Heart left ventricle (tissue), 16 donors: ENCODE results near the gene C2orf49. TPM values are rescaled to one million over a fixed set of nuclear protein-coding genes. Genes with fewer than 3 reads are reported as not detected.

ENCODE experiments used
- ATAC-seq, 4 donors: fragments of 200-7000 bp; cut with Tn5 transposase; one replicate each; pipeline ENCODE4 v1.9.1; 2020 to 2022; ENCODE audit warnings: moderate library complexity in 4 of 4, mild to moderate bottlenecking in 3 of 4, moderate number of reproducible peaks in 1 of 4
- DNase-seq, 5 donors: peaks; one replicate each; pipeline ENCODE4 v3.0.0-alpha.2; 2020
- H3K27ac ChIP-seq, 12 donors: fragments of 200-600 bp; sonication (generic) in 4 of 12; one replicate each; pipeline versions ENCODE4 v1.5.0 to v1.8.0; 2016 to 2022; ENCODE audit warnings: mild to moderate bottlenecking in 2 of 12
- H3K27me3 ChIP-seq, 9 donors: fragments of 200-600 bp; sonication (generic) in 2 of 9; one replicate each; pipeline versions ENCODE4 v1.5.1 to v1.8.0; 2016 to 2022; ENCODE audit warnings: mild to moderate bottlenecking in 3 of 9
- H3K36me3 ChIP-seq, 9 donors: fragments of 200-600 bp; sonication (generic) in 2 of 9; one replicate each; pipeline versions ENCODE4 v1.5.0 to v1.8.0; 2018 to 2022; ENCODE audit warnings: mild to moderate bottlenecking in 2 of 9
- H3K4me1 ChIP-seq, 12 donors: fragments of 200-600 bp; sonication (generic) in 4 of 12; one replicate each; pipeline versions ENCODE4 v1.5.0 to v1.8.0; 2016 to 2022; ENCODE audit warnings: mild to moderate bottlenecking in 3 of 12
- H3K4me3 ChIP-seq, 12 donors: fragments of 200-600 bp; sonication (generic) in 4 of 12; one replicate each; pipeline versions ENCODE4 v1.5.0 to v1.8.0; 2017 to 2022; ENCODE audit warnings: mild to moderate bottlenecking in 9 of 12, moderate library complexity in 4 of 12
- H3K9me3 ChIP-seq, 12 donors: fragments of 200-600 bp; sonication (generic) in 4 of 12; one replicate each; pipeline versions ENCODE4 v1.5.0 to v1.8.0; 2016 to 2022; ENCODE audit warnings: mild to moderate bottlenecking in 1 of 12
- CTCF ChIP-seq, 12 donors: fragments of 200-600 bp; sonication (generic) in 4 of 12; IDR thresholded peaks; one replicate each; pipeline versions ENCODE4 v1.5.0 to v1.8.0; 2018 to 2022; ENCODE audit warnings: antibody characterized with exemption in 12 of 12, mild to moderate bottlenecking in 5 of 12
- POLR2A ChIP-seq, 2 donors: fragments of 450-650 bp; IDR thresholded peaks; one replicate each; pipeline ENCODE4 v1.6.1; 2017; ENCODE audit warnings: antibody characterized with exemption in 2 of 2, mild to moderate bottlenecking in 2 of 2, moderate library complexity in 2 of 2
- WGBS, 4 donors: extraction: QIAGEN DNeasy Blood & Tissue Kit in 2 of 4; methylation state at CpG; one replicate each; pipeline versions ENCODE4 v1.1.5 to v1.1.7; 2013 to 2018; 5-methylcytosine and 5-hydroxymethylcytosine counted together
- intact Hi-C, 10 donors: fragments of 100-400 bp; cut with DNase I; formaldehyde crosslinking; loops; one replicate each; pipeline versions ENCODE4 v1.11.1 to v1.14.2; 2022
- polyA plus RNA-seq, 2 donors: library from polyadenylated mRNA; stranded (reverse); fragments of 200-250 nt; gene quantifications; one replicate each; pipeline ENCODE4 v1.2.3, GENCODE V29; 2013
- total RNA-seq, 9 donors: library from RNA; depleted of rRNA in 2 of 9; stranded (reverse); fragments of >200 nt in 2 of 9; fragmentation: NEBNext Ultra II Directional in 3 of 9; extraction: Animal tissue kit (Norgen Biotek cat#: 25700) in 3 of 9; gene quantifications; one replicate each; pipeline versions ENCODE4 v1.1.0 to v1.2.4, GENCODE V29; 2016 to 2023
- donor health status: ischemic (EF 13 %, LVEDD 7.1; RV severe dilation, severe dysfunction).
- donor health status: healthy with polysubstance abuse.
- donor health status: DM: no; HTN: yes; CAD: no.
- donor health status: DM: no; HTN: no; CAD: no.
- donor health status: ischemic (EF 25% LVEDD 6.9; RV normal size, moderate dysfunction).
- donor health status: ischemic (EF 25% LVEDD 5.7; RV mildly dilated, moderate dysfunction).
- donor health status: healthy.
- donor health status: DM: yes; HTN: yes; CAD: no.
- donor health status: ischemic (EF 35%, LVEDD 5.7; RV mildly dilated, moderate dysfunction).
- donor health status: nonischemic (EF 11% LVEDD 7.7; RV severe dilation, severe dysfunction).
- donor health status: DM: yes; HTN: yes; CAD: no.
- donor health status: PGD.
- donor health status: ischemic (EF 29% LVEDD 5.4; RV normal size, mild dysfunction).
- donor health status: nonischemic (EF 23%, LVEDD 6.1; RV moderate dilation, normal function).

C2orf49 gene
- total and polyA plus RNA-seq, 11 donors = 12.1 to 21.7 (median 15.6) TPM

GRCh38 chr2:105376789-105377240 lies 39.5 kb downstream of the C2orf49 start:
- no peak for ATAC-seq
- peak in 2 of 5 donors; percentile 11 to 13 for DNase-seq
- no peaks in the 10 kb centered on the region for H3K27me3 ChIP-seq
- 55 to 61% (median 58%) methylated on average over 5 of the region's 5 CpGs for WGBS, 4 donors
- H3K27ac ChIP-seq = peak overlapping the region; percentile 12 to 94 (median 76)
- H3K4me1 ChIP-seq = peaks cover 3 to 100% (median 79%) of the 10 kb centered on the region in 12 donors
- peaks cover 0 to 77% (median 26%) of the 10 kb centered on the region in 9 donors for H3K36me3 ChIP-seq
- no peaks in the 10 kb centered on the region for H3K9me3 ChIP-seq
- no peak for TF ChIP-seq POLR2A (IDR thresholded peaks at IDR 0.05)
- no peak for TF ChIP-seq CTCF (IDR thresholded peaks at IDR 0.05)
- intact Hi-C loops = loop anchor here in 1 of 10 donors (5.0 kb wide), 1 partner anchor 60 kb away; no protein-coding TSS in a partner anchor
- H3K4me3 ChIP-seq = no peak overlapping the region

GRCh38 chr2:105377871-105378270 lies 40.5 kb downstream of the C2orf49 start:
- no peaks in the 10 kb centered on the region for H3K27me3 ChIP-seq
- intact Hi-C loops = loop anchor here in 1 of 10 donors (5.0 kb wide), 1 partner anchor 59 kb away; no protein-coding TSS in a partner anchor
- peaks cover 0 to 77% (median 25%) of the 10 kb centered on the region in 9 donors for H3K36me3 ChIP-seq
- peak overlapping the region in 11 of 12 donors; percentile 12 to 94 (median 76) for H3K27ac ChIP-seq
- TF ChIP-seq POLR2A (IDR thresholded peaks at IDR 0.05) = peak in 1 of 2 donors; percentile 9
- peak in 5 of 12 donors; percentile 11 to 44 (median 31) for TF ChIP-seq CTCF (IDR thresholded peaks at IDR 0.05)
- DNase-seq (peak in 2 of 5 donors; percentile 22 to 26), ATAC-seq (no peak)
- 31 to 59% (median 48%) methylated on average over 3 of the region's 3 CpGs for WGBS, 4 donors
- no peak overlapping the region for H3K4me3 ChIP-seq
- H3K9me3 ChIP-seq = no peaks in the 10 kb centered on the region
- peaks cover 3 to 100% (median 81%) of the 10 kb centered on the region in 12 donors for H3K4me1 ChIP-seq

- 58 to 65% (median 64%) methylated on average over 12 of the region's 12 CpGs for WGBS, 4 donors
- H3K27ac ChIP-seq = peak overlapping the region in 10 of 12 donors; percentile 1 to 94 (median 78)
- peak in 1 of 2 donors; percentile 2 for TF ChIP-seq POLR2A (IDR thresholded peaks at IDR 0.05)
- no peak for TF ChIP-seq CTCF (IDR thresholded peaks at IDR 0.05)
Observed at GRCh38 chr2:105378276-105378840, 41.0 kb downstream of the C2orf49 start.

GRCh38 chr2:105378921-105379383 lies 41.6 kb downstream of the C2orf49 start:
- TF ChIP-seq POLR2A (IDR thresholded peaks at IDR 0.05) (no peak), CTCF (IDR thresholded peaks at IDR 0.05) (no peak)
- H3K9me3 ChIP-seq = no peaks in the 10 kb centered on the region
- intact Hi-C loops = loop anchor here in 1 of 10 donors (5.0 kb wide), 1 partner anchor 58 kb away; no protein-coding TSS in a partner anchor
- no peaks in the 10 kb centered on the region for H3K27me3 ChIP-seq
- 56 to 74% (median 58%) methylated on average over 4 of the region's 4 CpGs for WGBS, 4 donors
- peak overlapping the region in 9 of 12 donors; percentile 11 to 94 (median 80) for H3K27ac ChIP-seq
- peaks cover 0 to 82% (median 23%) of the 10 kb centered on the region in 9 donors for H3K36me3 ChIP-seq
- H3K4me1 ChIP-seq = peaks cover 3 to 100% (median 79%) of the 10 kb centered on the region in 12 donors
- peak in 2 of 4 donors; percentile 1 to 7 for ATAC-seq
- peak in 2 of 5 donors; percentile 20 to 41 for DNase-seq
- no peak overlapping the region for H3K4me3 ChIP-seq

More at GRCh38 chr2:105378276-105378840, 41.0 kb downstream of the C2orf49 start:
- H3K9me3 ChIP-seq = no peaks in the 10 kb centered on the region
- H3K4me3 ChIP-seq = no peak overlapping the region
- no peaks in the 10 kb centered on the region for H3K27me3 ChIP-seq
- DNase-seq = peak in 2 of 5 donors; percentile 14 to 29
- ATAC-seq = peak in 1 of 4 donors; percentile 0
- intact Hi-C loops = loop anchor here in 1 of 10 donors (5.0 kb wide), 1 partner anchor 59 kb away; no protein-coding TSS in a partner anchor
- H3K36me3 ChIP-seq = peaks cover 0 to 77% (median 24%) of the 10 kb centered on the region in 9 donors
- H3K4me1 ChIP-seq = peaks cover 3 to 100% (median 81%) of the 10 kb centered on the region in 12 donors
